Measurements from ENCODE around the gene MDN1. TPM values are rescaled to one million over a fixed set of nuclear protein-coding genes. Genes with fewer than 3 reads are reported as not detected.
A peak's percentile ranks its signal among the peaks of the same experiment; 100 is the strongest.

The MDN1 gene
- total RNA-seq, 2 donors from 2014 or later, result 51.2 to 53.1 TPM

DNA sequence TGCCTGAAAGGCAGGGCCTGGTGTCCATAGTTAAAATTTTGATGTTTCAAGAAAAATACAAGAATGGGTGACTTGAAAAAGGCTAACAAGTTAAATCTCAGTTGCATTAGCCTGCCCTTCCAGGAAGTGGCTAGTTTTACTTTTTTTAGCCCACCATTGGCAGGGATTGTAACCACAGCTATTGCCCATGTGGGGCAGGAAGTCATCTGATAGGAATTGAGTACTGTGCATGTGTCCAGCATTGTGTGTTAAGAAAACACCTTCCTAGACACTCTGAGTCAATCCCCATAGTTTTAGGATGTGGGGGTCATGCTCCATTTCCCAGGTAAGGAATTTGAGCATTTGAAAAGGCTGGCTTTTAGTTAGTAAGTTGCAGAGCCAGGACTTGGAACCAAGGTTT, 207.9 kb downstream of the MDN1 start:
- DNase-seq, result no peak
- no peak overlapping the region for H3K4me3 Mint-ChIP-seq
- peaks cover 7% of the 10 kb centered on the region for H3K4me1 Mint-ChIP-seq
- no peak overlapping the region for H3K27ac Mint-ChIP-seq
- no peaks in the 10 kb centered on the region for H3K9me3 ChIP-seq (ENCODE audit: control insufficient read depth, low read length, poor library complexity, severe bottlenecking)
- H3K27me3 Mint-ChIP-seq, result no peaks in the 10 kb centered on the region
- ATAC-seq, result no peak
- no peaks in the 10 kb centered on the region for H3K36me3 Mint-ChIP-seq (ENCODE audit: low read depth)

DNA sequence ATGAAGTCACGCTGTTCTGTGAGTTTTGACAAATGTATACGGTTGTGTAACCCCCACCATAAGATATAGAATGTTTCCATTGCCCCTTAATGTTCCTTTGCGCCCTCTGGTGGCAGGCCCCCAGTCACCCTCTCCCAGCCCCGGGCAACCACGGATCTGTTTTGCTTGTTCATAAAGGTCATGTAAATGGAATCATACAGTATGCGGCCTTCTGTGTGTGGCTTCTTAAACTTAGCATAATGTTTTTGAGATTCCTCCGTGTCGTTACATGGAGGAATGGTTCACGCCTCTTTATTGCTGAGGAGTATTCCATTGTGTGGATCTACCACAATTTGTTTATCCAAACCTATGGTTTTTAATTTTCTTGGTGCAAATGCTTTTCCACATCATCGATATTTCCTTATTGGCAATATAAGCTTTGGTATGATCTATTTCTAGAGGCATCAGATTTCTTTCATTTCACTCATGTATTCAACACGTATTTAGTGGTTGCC, 209.4 kb downstream of the MDN1 start:
- H3K4me3 Mint-ChIP-seq, result no peak overlapping the region
- peak; percentile 61 to 76 (median 65) for DNase-seq
- ATAC-seq, result peak; percentile 83
- H3K27me3 Mint-ChIP-seq, result no peaks in the 10 kb centered on the region
- H3K9me3 ChIP-seq (ENCODE audit: control insufficient read depth, low read length, poor library complexity, severe bottlenecking), result no peaks in the 10 kb centered on the region
- H3K27ac Mint-ChIP-seq, result no peak overlapping the region
- no peaks in the 10 kb centered on the region for H3K36me3 Mint-ChIP-seq (ENCODE audit: low read depth)
- H3K4me1 Mint-ChIP-seq, result peaks cover 7% of the 10 kb centered on the region

DNA sequence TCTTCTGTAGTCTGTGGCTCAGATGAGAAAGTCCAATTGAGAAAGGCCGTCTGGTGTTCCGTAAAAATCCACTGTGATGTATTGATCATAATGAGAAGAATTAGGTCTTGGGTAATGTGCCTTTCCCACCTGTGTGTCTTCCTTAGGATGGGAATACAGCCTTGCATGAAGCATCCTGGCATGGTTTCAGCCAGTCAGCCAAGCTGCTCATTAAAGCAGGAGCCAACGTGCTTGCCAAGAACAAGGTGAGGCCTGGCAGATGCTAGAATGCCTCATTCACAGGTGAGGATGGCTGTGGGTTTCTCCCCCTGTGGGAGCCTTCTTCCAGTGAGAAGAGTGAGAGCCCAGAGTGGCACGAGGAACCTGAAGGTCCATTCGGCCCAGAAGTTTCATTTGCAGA, 213.7 kb downstream of the MDN1 start:
- no peaks in the 10 kb centered on the region for H3K9me3 ChIP-seq (ENCODE audit: control insufficient read depth, low read length, poor library complexity, severe bottlenecking)
- Mint-ChIP-seq H3K36me3 (ENCODE audit: low read depth) (no peaks in the 10 kb centered on the region), H3K4me3 (no peak overlapping the region), H3K4me1 (peaks cover 4% of the 10 kb centered on the region), H3K27me3 (no peaks in the 10 kb centered on the region), H3K27ac (no peak overlapping the region)
- no peak for DNase-seq
- no peak for ATAC-seq

DNA sequence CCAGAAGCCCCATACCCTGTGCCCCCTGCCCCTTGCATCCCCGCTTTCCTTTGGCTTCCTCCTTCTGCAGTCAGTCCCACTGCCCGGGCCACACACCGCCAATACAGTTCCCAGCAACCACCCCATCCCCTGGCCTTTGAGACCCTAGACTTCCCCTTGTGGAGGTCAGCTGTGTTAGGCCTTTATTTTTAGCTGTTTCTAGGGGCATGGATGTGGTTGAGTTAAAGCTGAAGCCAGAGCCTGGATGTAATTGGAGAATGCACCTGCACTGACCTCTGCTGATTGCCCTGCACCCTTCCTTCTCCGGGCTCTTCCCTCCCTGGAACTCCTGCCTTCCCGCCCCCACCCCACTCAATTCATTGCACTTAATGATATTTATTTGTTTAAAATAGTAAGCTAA, 214.9 kb downstream of the MDN1 start:
- no peak for ATAC-seq
- Mint-ChIP-seq H3K27me3 (no peaks in the 10 kb centered on the region), H3K4me1 (peaks cover 2% of the 10 kb centered on the region), H3K36me3 (ENCODE audit: low read depth) (no peaks in the 10 kb centered on the region), H3K4me3 (no peak overlapping the region), H3K27ac (no peak overlapping the region)
- no peak for DNase-seq
- H3K9me3 ChIP-seq (ENCODE audit: control insufficient read depth, low read length, poor library complexity, severe bottlenecking), result no peaks in the 10 kb centered on the region

DNA sequence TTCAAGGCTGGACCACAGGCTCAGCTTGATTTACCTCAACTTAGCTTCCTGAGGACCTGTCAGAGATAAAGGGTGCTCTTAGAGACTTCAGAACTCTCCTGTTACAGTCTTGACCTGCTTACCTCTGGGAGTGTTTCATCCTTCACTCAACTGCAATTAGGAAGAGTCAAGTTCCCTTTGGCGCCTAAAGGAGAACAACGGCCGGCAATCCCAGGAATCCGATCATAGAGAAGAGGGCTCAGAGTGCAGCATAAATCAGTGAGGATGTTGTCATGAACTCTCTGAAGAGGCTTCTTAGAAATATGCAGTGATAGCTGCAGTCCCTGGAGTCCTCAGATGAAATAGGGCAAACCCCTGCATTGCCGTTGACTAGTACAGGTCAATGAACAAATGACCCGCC, 217.4 kb downstream of the MDN1 start:
- Mint-ChIP-seq H3K36me3 (ENCODE audit: low read depth) (no peaks in the 10 kb centered on the region), H3K4me1 (peaks cover 2% of the 10 kb centered on the region), H3K27me3 (no peaks in the 10 kb centered on the region), H3K4me3 (no peak overlapping the region), H3K27ac (no peak overlapping the region)
- DNase-seq (no peak), ATAC-seq (no peak)
- no peaks in the 10 kb centered on the region for H3K9me3 ChIP-seq (ENCODE audit: control insufficient read depth, low read length, poor library complexity, severe bottlenecking)

DNA sequence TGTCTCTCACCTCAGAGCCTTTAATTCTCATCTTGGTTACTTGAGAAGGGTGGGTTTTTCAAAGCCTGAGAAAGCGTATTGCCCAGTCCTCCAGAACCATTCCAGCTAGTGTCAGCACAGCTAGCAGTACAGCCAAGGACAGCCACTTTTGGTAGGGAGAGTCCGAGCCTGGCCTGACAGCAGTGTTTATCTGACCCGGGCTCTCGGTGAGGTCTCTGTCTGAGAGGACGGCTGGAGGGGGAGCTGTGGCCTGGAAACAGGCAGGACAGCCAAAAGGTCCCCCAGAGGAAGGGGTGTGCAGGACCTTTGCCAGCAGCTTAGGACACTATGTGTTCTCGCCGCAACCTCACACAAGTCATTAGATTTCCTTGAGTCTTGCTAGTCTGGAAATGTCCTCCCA, 219.9 kb downstream of the MDN1 start:
- DNase-seq (no peak), ATAC-seq (no peak)
- Mint-ChIP-seq H3K4me3 (no peak overlapping the region), H3K27me3 (no peaks in the 10 kb centered on the region), H3K27ac (no peak overlapping the region), H3K36me3 (ENCODE audit: low read depth) (no peaks in the 10 kb centered on the region), H3K4me1 (peaks cover 5% of the 10 kb centered on the region)
- H3K9me3 ChIP-seq (ENCODE audit: control insufficient read depth, low read length, poor library complexity, severe bottlenecking), result no peaks in the 10 kb centered on the region

DNA sequence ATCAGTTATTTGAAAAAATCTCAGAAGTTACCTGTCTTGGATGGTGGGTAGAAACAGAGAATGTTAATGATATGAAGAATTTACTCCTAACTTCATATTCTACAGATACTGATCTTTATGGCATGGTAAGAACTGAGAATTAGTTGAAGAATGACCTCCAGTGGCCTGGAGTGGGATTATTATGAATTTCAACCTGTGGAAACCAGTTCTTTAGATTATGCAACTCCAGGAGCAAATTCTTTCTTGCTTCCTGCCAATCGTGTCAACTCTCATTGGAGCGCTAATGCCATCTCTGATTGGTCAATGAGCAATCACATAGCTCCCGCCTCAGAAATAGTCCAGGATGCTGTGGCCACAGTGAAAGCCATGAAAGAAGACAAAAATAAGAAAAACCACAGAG, 221.6 kb downstream of the MDN1 start:
- peaks cover 5% of the 10 kb centered on the region for H3K4me1 Mint-ChIP-seq
- no peak for ATAC-seq

DNA sequence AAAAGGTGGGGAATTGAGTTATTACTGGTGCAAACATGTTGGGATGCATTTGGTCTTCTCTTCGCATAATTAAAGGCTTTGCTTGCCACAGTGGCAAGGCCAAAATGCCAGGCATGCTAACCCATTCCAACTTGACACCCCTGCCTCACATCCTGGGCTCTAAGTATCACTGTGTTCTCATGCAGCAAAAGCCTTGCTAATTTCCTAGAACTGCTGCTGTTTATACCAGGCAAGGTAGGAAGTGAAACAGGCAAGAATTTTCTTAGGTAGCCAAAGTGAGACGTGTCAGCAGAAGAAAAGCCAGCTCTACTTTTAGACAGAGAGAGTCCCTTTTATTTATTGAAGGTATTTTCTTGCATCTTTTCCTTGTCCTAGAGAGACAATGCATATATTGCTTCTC, 222.2 kb downstream of the MDN1 start:
- Mint-ChIP-seq H3K36me3 (ENCODE audit: low read depth) (no peaks in the 10 kb centered on the region), H3K27ac (no peak overlapping the region), H3K4me3 (no peak overlapping the region), H3K4me1 (peaks cover 5% of the 10 kb centered on the region), H3K27me3 (no peaks in the 10 kb centered on the region)
- ATAC-seq (no peak), DNase-seq (no peak)
- no peaks in the 10 kb centered on the region for H3K9me3 ChIP-seq (ENCODE audit: control insufficient read depth, low read length, poor library complexity, severe bottlenecking)

More for the DNA sequence above, 221.6 kb downstream of the MDN1 start:
- H3K27me3 Mint-ChIP-seq, result no peaks in the 10 kb centered on the region
- H3K36me3 Mint-ChIP-seq (ENCODE audit: low read depth), result no peaks in the 10 kb centered on the region
- no peak overlapping the region for H3K27ac Mint-ChIP-seq
- DNase-seq, result no peak
- H3K9me3 ChIP-seq (ENCODE audit: control insufficient read depth, low read length, poor library complexity, severe bottlenecking), result no peaks in the 10 kb centered on the region
- H3K4me3 Mint-ChIP-seq, result no peak overlapping the region

DNA sequence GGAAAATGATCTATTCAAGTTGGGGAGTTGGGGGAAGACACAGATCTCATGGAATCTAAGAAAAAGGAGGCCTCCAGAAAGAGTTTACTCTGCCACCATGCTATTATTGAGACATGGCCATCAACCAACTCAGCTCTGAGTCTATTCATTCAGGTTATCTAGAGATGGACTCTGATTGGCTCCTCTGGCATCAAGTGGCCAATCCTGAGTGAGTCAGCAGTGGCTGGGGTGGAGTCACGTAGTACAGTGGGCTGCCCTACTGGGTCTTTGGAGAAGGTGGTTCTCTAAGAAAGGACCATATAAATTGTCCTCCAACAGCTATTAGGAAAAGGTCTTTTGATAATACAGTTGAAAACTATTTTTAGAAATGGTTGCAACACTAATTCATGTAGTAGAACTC, 223.1 kb downstream of the MDN1 start:
- no peak overlapping the region for H3K4me3 Mint-ChIP-seq
- peaks cover 5% of the 10 kb centered on the region for H3K4me1 Mint-ChIP-seq
- peak overlapping the region; percentile 57 for H3K27ac Mint-ChIP-seq

DNA sequence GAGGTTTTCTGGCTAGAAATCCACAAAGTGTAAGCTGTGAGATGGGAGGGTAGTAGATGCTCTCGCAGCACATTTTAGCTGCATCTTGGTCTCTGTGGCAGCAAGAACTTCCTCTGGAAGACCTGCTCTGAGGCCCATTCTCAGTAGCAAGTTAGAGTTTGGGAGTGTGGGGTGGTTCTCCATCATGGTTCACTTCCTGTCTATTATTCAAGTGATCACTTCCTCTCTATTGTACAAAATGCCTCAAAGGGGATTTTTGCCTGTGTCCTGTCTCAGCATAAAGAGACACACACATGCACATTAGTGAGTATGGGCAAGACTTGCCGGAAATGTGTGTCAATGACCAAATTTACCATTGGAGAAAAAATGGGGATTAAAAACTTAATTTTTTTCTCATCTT, 223.5 kb downstream of the MDN1 start:
- H3K27me3 Mint-ChIP-seq, result no peaks in the 10 kb centered on the region
- peak overlapping the region; percentile 57 for H3K27ac Mint-ChIP-seq
- DNase-seq, result no peak
- peaks cover 5% of the 10 kb centered on the region for H3K4me1 Mint-ChIP-seq
- no peaks in the 10 kb centered on the region for H3K9me3 ChIP-seq (ENCODE audit: control insufficient read depth, low read length, poor library complexity, severe bottlenecking)
- ATAC-seq, result peak; percentile 91
- H3K4me3 Mint-ChIP-seq, result no peak overlapping the region
- H3K36me3 Mint-ChIP-seq (ENCODE audit: low read depth), result no peaks in the 10 kb centered on the region

More for the DNA sequence above, 223.1 kb downstream of the MDN1 start:
- no peaks in the 10 kb centered on the region for H3K9me3 ChIP-seq (ENCODE audit: control insufficient read depth, low read length, poor library complexity, severe bottlenecking)
- ATAC-seq (peak; percentile 10), DNase-seq (no peak)
- H3K36me3 Mint-ChIP-seq (ENCODE audit: low read depth), result no peaks in the 10 kb centered on the region
- no peaks in the 10 kb centered on the region for H3K27me3 Mint-ChIP-seq

Other genes starting within 250 kb of the MDN1 start
- gene LYRM2, start 181.0 kb downstream of the MDN1 start, total RNA-seq, result 10 to 100 TPM; 21.5 to 24.6 TPM
- gene CASP8AP2, start 10.1 kb upstream of the MDN1 start, total RNA-seq, result 10 to 100 TPM; 28.2 to 31.7 TPM
- gene GJA10, start 74.7 kb upstream of the MDN1 start, total RNA-seq, result not detected